GM23248 (cell line): ENCODE results near the gene NGDN. TPM values are rescaled to one million over a fixed set of nuclear protein-coding genes. Genes with fewer than 3 reads are reported as not detected.

Experiments used
- DNase-seq: peaks from one replicate; pipeline ENCODE4 v3.0.0-alpha.2; 2015
- H2AFZ ChIP-seq: fragments of 200-600 bp; sonication (generic); 2 replicates; pipeline ENCODE4 v1.6.1; 2016; ENCODE audit warnings: antibody characterized with exemption
- H3F3A ChIP-seq: fragments of 200-600 bp; sonication (generic); 2 replicates; pipeline ENCODE4 v1.6.1; 2016; ENCODE audit warnings: mild to moderate bottlenecking, antibody characterized with exemption, mixed run types; ENCODE audit not compliant: insufficient read depth
- H3K27ac ChIP-seq: fragments of 200-600 bp; sonication (generic); 2 replicates; pipeline ENCODE4 v1.5.1; 2016; ENCODE audit warnings: mild to moderate bottlenecking
- H3K27me3 ChIP-seq: fragments of 200-600 bp; sonication (generic); replicated peaks from 2 replicates; pipeline ENCODE4 v1.6.1; 2016; ENCODE audit warnings: mild to moderate bottlenecking; ENCODE audit not compliant: insufficient read depth
- H3K36me3 ChIP-seq: fragments of 200-600 bp; sonication (generic); 2 replicates; pipeline ENCODE4 v1.6.1; 2016; ENCODE audit warnings: low read depth, mild to moderate bottlenecking
- H3K4me1 ChIP-seq: fragments of 200-600 bp; sonication (generic); 2 replicates; pipeline ENCODE4 v1.6.1; 2016; ENCODE audit warnings: mild to moderate bottlenecking; ENCODE audit not compliant: insufficient read depth
- H3K4me2 ChIP-seq: fragments of 200-600 bp; sonication (generic); one replicate; pipeline ENCODE4 v1.6.1; 2016; ENCODE audit warnings: mild to moderate bottlenecking; ENCODE audit not compliant: unreplicated experiment
- H3K4me3 ChIP-seq: fragments of 200-600 bp; sonication (generic); 2 replicates; pipeline ENCODE4 v1.5.1; 2016; ENCODE audit warnings: mild to moderate bottlenecking
- H3K79me2 ChIP-seq: fragments of 200-600 bp; sonication (generic); 2 replicates; pipeline ENCODE4 v1.6.1; 2016; ENCODE audit warnings: mild to moderate bottlenecking; ENCODE audit not compliant: insufficient read depth
- H3K9ac ChIP-seq: fragments of 200-600 bp; sonication (generic); 2 replicates; pipeline ENCODE4 v1.6.1; 2016; ENCODE audit warnings: mild to moderate bottlenecking
- H3K9me2 ChIP-seq: fragments of 200-600 bp; sonication (generic); 2 replicates; pipeline ENCODE4 v1.6.1; 2016; ENCODE audit warnings: mixed run types, mild to moderate bottlenecking, moderate library complexity; ENCODE audit not compliant: insufficient read depth
- H3K9me3 ChIP-seq: fragments of 200-600 bp; sonication (generic); one replicate; pipeline ENCODE4 v1.6.1; 2017; ENCODE audit warnings: low read depth
- H4K20me1 ChIP-seq: fragments of 200-600 bp; sonication (generic); 2 replicates; pipeline ENCODE4 v1.6.0; 2016; ENCODE audit not compliant: insufficient read depth
- EZH2 ChIP-seq: fragments of 200-600 bp; sonication (generic); IDR thresholded peaks from 2 replicates; pipeline ENCODE4 v1.6.1; 2018; ENCODE audit warnings: antibody characterized with exemption, mild to moderate bottlenecking; ENCODE audit not compliant: insufficient read depth, poor library complexity, severe bottlenecking
- EZH2phosphoT487 ChIP-seq: fragments of 200-600 bp; sonication (generic); IDR thresholded peaks from 2 replicates; pipeline ENCODE4 v1.6.1; 2018; ENCODE audit warnings: antibody characterized with exemption, moderate library complexity, mild to moderate bottlenecking, low read depth; ENCODE audit not compliant: insufficient read depth
- WGBS, 2 experiments: methylation state at CpG; one replicate each; pipeline ENCODE4 v1.1.6; 2015 to 2017; ENCODE audit warnings: low lambda C conversion rate in 2 of 2, low coverage in 1 of 2; ENCODE audit errors: missing lambda C conversion rate in 2 of 2; 5-methylcytosine and 5-hydroxymethylcytosine counted together
- in situ Hi-C: fragments of 300-500 bp; cut with MboI; formaldehyde crosslinking; loops from 2 replicates; pipeline ENCODE4 v1.15.0; 2020
- polyA plus RNA-seq: library from polyadenylated mRNA; unstranded; fragments of >200 nt; fragmentation: Nextera tagmentation; extraction: Ambion mirVana; gene quantifications from 2 replicates; pipeline ENCODE4 v1.2.1, GENCODE V29; 2016
- total RNA-seq: library from RNA; depleted of rRNA; stranded (reverse); fragments of >200 nt; shearing (Covaris generic); gene quantifications from 2 replicates; pipeline ENCODE4 v1.2.3, GENCODE V29; 2014

NGDN gene
- total and polyA plus RNA-seq, 2 experiments from 2014 or later = 25.9 to 39.9 TPM

- Histone ChIP-seq H3K4me2 (no peak overlapping the region), H3K27me3 (no peaks in the 10 kb centered on the region; the same call in none of the 2 replicates), H4K20me1 (no peaks in the 10 kb centered on the region), H3K79me2 (no peaks in the 10 kb centered on the region), H3F3A (no peaks in the 10 kb centered on the region), H3K9me2 (no peaks in the 10 kb centered on the region), H3K36me3 (no peaks in the 10 kb centered on the region), H2AFZ (no peak overlapping the region), H3K4me3 (no peak overlapping the region), H3K9me3 (no peaks in the 10 kb centered on the region), H3K27ac (no peak overlapping the region), H3K9ac (no peak overlapping the region), H3K4me1 (no peaks in the 10 kb centered on the region)
- 34 to 40% methylated on average over 15 of the region's 15 CpGs for WGBS, 2 experiments
- in situ Hi-C loops = no loop called here
- TF ChIP-seq EZH2phosphoT487 (no peak), EZH2 (no peak)
- DNase-seq = no peak
Observed at GRCh38 chr14:23438101-23438971, 31.2 kb upstream of the NGDN start.

- DNase-seq = no peak
- no peaks in the 10 kb centered on the region for H3F3A ChIP-seq
- no peak overlapping the region for H3K27ac ChIP-seq
- no peak overlapping the region for H3K4me3 ChIP-seq
- no peak for TF ChIP-seq EZH2phosphoT487
- no peak for TF ChIP-seq EZH2
- H3K4me2 ChIP-seq = no peak overlapping the region
- H2AFZ ChIP-seq = no peak overlapping the region
- no peak overlapping the region for H3K9ac ChIP-seq
- no peaks in the 10 kb centered on the region for H3K9me2 ChIP-seq
- H4K20me1 ChIP-seq = no peaks in the 10 kb centered on the region
- H3K9me3 ChIP-seq = no peaks in the 10 kb centered on the region
- H3K36me3 ChIP-seq = no peaks in the 10 kb centered on the region
- no peaks in the 10 kb centered on the region for H3K79me2 ChIP-seq
- in situ Hi-C loops = no loop called here
- H3K27me3 ChIP-seq = peaks cover 6% of the 10 kb centered on the region
- WGBS, 2 experiments = 35% methylated on average over 6 of the region's 6 CpGs
- H3K4me1 ChIP-seq = no peaks in the 10 kb centered on the region
Observed at GRCh38 chr14:23439107-23439835, 30.2 kb upstream of the NGDN start.

- Histone ChIP-seq H3K4me3 (no peak overlapping the region), H3K27me3 (peaks cover 10% of the 10 kb centered on the region; the same call in 1 of the 2 replicates), H3K4me2 (no peak overlapping the region), H3K4me1 (no peaks in the 10 kb centered on the region), H3K27ac (no peak overlapping the region), H2AFZ (no peak overlapping the region), H3K79me2 (no peaks in the 10 kb centered on the region), H3K9ac (no peak overlapping the region), H4K20me1 (no peaks in the 10 kb centered on the region), H3K9me2 (no peaks in the 10 kb centered on the region), H3K9me3 (no peaks in the 10 kb centered on the region), H3F3A (no peaks in the 10 kb centered on the region), H3K36me3 (no peaks in the 10 kb centered on the region)
- TF ChIP-seq EZH2 = no peak
- TF ChIP-seq EZH2phosphoT487 = no peak
- in situ Hi-C loops = no loop called here
- WGBS, 2 experiments = 27 to 38% methylated on average over 1 of the region's 1 CpG
- DNase-seq = peak; percentile 29
Observed at GRCh38 chr14:23441076-23441475, 28.4 kb upstream of the NGDN start.

GRCh38 chr14:23442721-23443356 lies 26.7 kb upstream of the NGDN start:
- Histone ChIP-seq H3K4me2 (no peak overlapping the region), H3K9ac (no peak overlapping the region), H3K4me1 (no peaks in the 10 kb centered on the region), H3K36me3 (no peaks in the 10 kb centered on the region), H3K27ac (no peak overlapping the region), H3K4me3 (no peak overlapping the region), H4K20me1 (no peaks in the 10 kb centered on the region), H3K79me2 (no peaks in the 10 kb centered on the region), H3K9me3 (no peaks in the 10 kb centered on the region), H3K9me2 (no peaks in the 10 kb centered on the region), H3F3A (no peaks in the 10 kb centered on the region), H2AFZ (no peak overlapping the region), H3K27me3 (peaks cover 10% of the 10 kb centered on the region; the same call in 1 of the 2 replicates)
- 32 to 33% methylated on average over 9 of the region's 9 CpGs for WGBS, 2 experiments
- TF ChIP-seq EZH2 = no peak
- no peak for TF ChIP-seq EZH2phosphoT487
- DNase-seq = no peak
- in situ Hi-C loops = no loop called here
